Esophagus squamous epithelium (tissue), 5 donors: Measurements from ENCODE around the gene OMA1. TPM values are rescaled to one million over a fixed set of nuclear protein-coding genes. Genes with fewer than 3 reads are reported as not detected.
"Not testable (repeated sequence)": the region's sequence is repeated elsewhere in the genome, so short reads cannot be mapped to it uniquely, and the experiment has no call there.

Source experiments
- DNase-seq: peaks from one replicate; lab custom pipeline; 2025; lab: John Stamatoyannopoulos, UW
- H3K27ac ChIP-seq, 4 donors: fragments of 200-600 bp; sonication (generic); one replicate each; pipeline ENCODE4 v1.5.1; 2016 to 2019; ENCODE audit warnings: mild to moderate bottlenecking in 1 of 4
- H3K27me3 ChIP-seq, 4 donors: fragments of 200-600 bp; sonication (generic); 1 replicate in 3 of 4; 2 replicates in 1 of 4; pipeline versions ENCODE4 v1.5.1 to v1.6.0; 2017 to 2021; ENCODE audit warnings: antibody characterized with exemption in 1 of 4
- H3K36me3 ChIP-seq, 3 donors: fragments of 200-600 bp; sonication (generic); one replicate each; pipeline ENCODE4 v1.5.1; 2016 to 2019
- H3K4me1 ChIP-seq, 3 donors: fragments of 200-600 bp; sonication (generic); one replicate each; pipeline ENCODE4 v1.5.1; 2017 to 2019
- H3K4me3 ChIP-seq, 4 donors: fragments of 200-600 bp; sonication (generic); 1 replicate in 3 of 4; 2 replicates in 1 of 4; pipeline ENCODE4 v1.5.1; 2016 to 2019; ENCODE audit warnings: mild to moderate bottlenecking in 2 of 4, moderate library complexity in 1 of 4
- H3K9me3 ChIP-seq, 3 donors: fragments of 200-600 bp; sonication (generic); one replicate each; pipeline ENCODE4 v1.5.1; 2016 to 2019
- CTCF ChIP-seq, 6 experiments: fragments of 450-650 bp in 4 of 6; fragments of 200-600 bp in 2 of 6; sonication (generic) in 2 of 6; IDR thresholded peaks; one replicate each; pipeline ENCODE4 v1.5.1; 2016 to 2019; ENCODE audit warnings: antibody characterized with exemption in 6 of 6, mild to moderate bottlenecking in 4 of 6, moderate library complexity in 4 of 6
- POLR2A ChIP-seq, 4 donors: fragments of 450-650 bp; IDR thresholded peaks; one replicate each; pipeline ENCODE4 v1.6.1; 2017; ENCODE audit warnings: antibody characterized with exemption in 4 of 4, mild to moderate bottlenecking in 4 of 4, moderate library complexity in 3 of 4
- WGBS, 2 donors: methylation state at CpG; one replicate each; pipeline ENCODE4 v1.1.5; 2018; 5-methylcytosine and 5-hydroxymethylcytosine counted together
- intact Hi-C: fragments of 100-400 bp; cut with DNase I; formaldehyde crosslinking; loops from one replicate; pipeline ENCODE4 v1.15.0; 2022
- total RNA-seq, 4 donors: library from RNA; depleted of rRNA; stranded (reverse); fragments of >200 nt; gene quantifications; one replicate each; pipeline ENCODE4 v1.1.0, GENCODE V29; 2016
- donor health status: DM: yes; HTN: yes; CAD: no.

The OMA1 gene
- total RNA-seq, 4 donors from 2014 or later: 24.1 to 41.4 (median 30.5) TPM

GRCh38 chr1:58502519-58502918 is 44.0 kb downstream of the OMA1 start:
- Histone ChIP-seq H3K36me3 (peaks cover 0 to 48% (median 0%) of the 10 kb centered on the region in 3 donors), H3K4me3 (no peak overlapping the region), H3K4me1 (no peaks in the 10 kb centered on the region), H3K27ac (no peak overlapping the region), H3K9me3 (no peaks in the 10 kb centered on the region), H3K27me3 (no peaks in the 10 kb centered on the region)
- TF ChIP-seq POLR2A (IDR thresholded peaks at IDR 0.05) (no peak), CTCF (IDR thresholded peaks at IDR 0.05) (no peak)
- DNase-seq: no peak
- intact Hi-C loops: no loop called here

- intact Hi-C loops: no loop called here
Measured at GRCh38 chr1:58500043-58500442, 46.5 kb downstream of the OMA1 start.

GRCh38 chr1:58497499-58497898 is 49.0 kb downstream of the OMA1 start:
- no peak overlapping the region for H3K27ac ChIP-seq
- no peak for TF ChIP-seq POLR2A (IDR thresholded peaks at IDR 0.05)
- no peak for TF ChIP-seq CTCF (IDR thresholded peaks at IDR 0.05)
- no peaks in the 10 kb centered on the region for H3K4me1 ChIP-seq
- no peak for DNase-seq
- H3K9me3 ChIP-seq: no peaks in the 10 kb centered on the region
- intact Hi-C loops: no loop called here
- H3K4me3 ChIP-seq: no peak overlapping the region
- WGBS, 2 donors: 80 to 91% methylated on average over 4 of the region's 4 CpGs
- no peaks in the 10 kb centered on the region for H3K27me3 ChIP-seq
- peaks cover 0 to 40% (median 0%) of the 10 kb centered on the region in 3 donors for H3K36me3 ChIP-seq

More at GRCh38 chr1:58500043-58500442, 46.5 kb downstream of the OMA1 start:
- no peak for TF ChIP-seq CTCF (IDR thresholded peaks at IDR 0.05)
- no peak for TF ChIP-seq POLR2A (IDR thresholded peaks at IDR 0.05)
- peaks cover 0 to 62% (median 0%) of the 10 kb centered on the region in 3 donors for H3K36me3 ChIP-seq
- no peaks in the 10 kb centered on the region for H3K4me1 ChIP-seq
- H3K27ac ChIP-seq: no peak overlapping the region
- H3K27me3 ChIP-seq: no peaks in the 10 kb centered on the region
- DNase-seq: no peak
- H3K9me3 ChIP-seq: no peaks in the 10 kb centered on the region
- WGBS, 2 donors: 47 to 63% methylated on average over 1 of the region's 1 CpG
- H3K4me3 ChIP-seq: no peak overlapping the region

GRCh38 chr1:58496042-58496441 is 50.5 kb downstream of the OMA1 start:
- TF ChIP-seq CTCF (IDR thresholded peaks at IDR 0.05) (no peak), POLR2A (IDR thresholded peaks at IDR 0.05) (no peak)
- H3K36me3 ChIP-seq: peaks cover 0 to 25% (median 0%) of the 10 kb centered on the region in 3 donors
- no peak for DNase-seq
- no peaks in the 10 kb centered on the region for H3K9me3 ChIP-seq
- no peak overlapping the region for H3K4me3 ChIP-seq
- no peak overlapping the region for H3K27ac ChIP-seq
- 84 to 92% methylated on average over 3 of the region's 3 CpGs for whole genome bisulfite sequencing, 2 donors
- no peaks in the 10 kb centered on the region for H3K27me3 ChIP-seq
- intact Hi-C loops: no loop called here
- H3K4me1 ChIP-seq: no peaks in the 10 kb centered on the region

- H3K4me3 ChIP-seq, H3K4me1 ChIP-seq, H3K27ac ChIP-seq, DNase-seq, intact Hi-C loops, H3K9me3 ChIP-seq, H3K27me3 ChIP-seq: not testable (repeated sequence)
- WGBS, 2 donors: 94 to 99% methylated on average over 13 to 17 of the region's 18 CpGs
- H3K36me3 ChIP-seq: peaks cover 0 to 19% (median 0%) of the 10 kb centered on the region in 3 donors
Measured at GRCh38 chr1:58488914-58489313, 57.6 kb downstream of the OMA1 start.

GRCh38 chr1:58487002-58487401 is 59.5 kb downstream of the OMA1 start:
- H3K4me3 ChIP-seq: no peak overlapping the region
- H3K9me3 ChIP-seq: peaks cover 0 to 9% (median 0%) of the 10 kb centered on the region in 3 donors
- 92 to 93% methylated on average over 5 of the region's 5 CpGs for WGBS, 2 donors
- peaks cover 0 to 37% (median 0%) of the 10 kb centered on the region in 3 donors for H3K36me3 ChIP-seq
- intact Hi-C loops: no loop called here
- no peak for DNase-seq
- H3K27me3 ChIP-seq: no peaks in the 10 kb centered on the region
- H3K27ac ChIP-seq: no peak overlapping the region
- TF ChIP-seq POLR2A (IDR thresholded peaks at IDR 0.05) (no peak), CTCF (IDR thresholded peaks at IDR 0.05) (no peak)
- no peaks in the 10 kb centered on the region for H3K4me1 ChIP-seq
